WERI-Rb-1 (cell line): Measurements from ENCODE around the gene ATP2B2.

Experiments used
- DNase-seq: peaks from one replicate; pipeline ENCODE4 v3.0.0-alpha.2; 2020
- H3K27ac ChIP-seq: fragments of 250-450 bp; sonication (Bioruptor Pico); 2 replicates; pipeline ENCODE4 v1.5.1; 2020; ENCODE audit warnings: mild to moderate bottlenecking, moderate library complexity
- H3K27me3 ChIP-seq: fragments of 250-450 bp; sonication (Bioruptor Pico); 2 replicates; pipeline ENCODE4 v1.5.1; 2021; ENCODE audit warnings: mild to moderate bottlenecking, low read depth, moderate library complexity; ENCODE audit not compliant: insufficient read depth, severe bottlenecking
- H3K36me3 ChIP-seq: fragments of 250-450 bp; sonication (Bioruptor Pico); 2 replicates; pipeline ENCODE4 v1.5.1; 2020; ENCODE audit warnings: mild to moderate bottlenecking, moderate library complexity
- H3K4me3 ChIP-seq: 2 replicates; pipeline ENCODE4 v1.5.1; 2011; ENCODE audit warnings: low read depth, mild to moderate bottlenecking, control low read depth, low read length
- H3K9me3 ChIP-seq: fragments of 250-450 bp; sonication (Bioruptor Pico); 2 replicates; pipeline ENCODE4 v1.5.1; 2021; ENCODE audit warnings: mild to moderate bottlenecking, moderate library complexity; ENCODE audit not compliant: severe bottlenecking
- TF ChIP-seq, protein P1 (sequence below): IDR thresholded peaks from 2 replicates; pipeline ENCODE4 v1.5.1; 2011; ENCODE audit warnings: low read depth, mild to moderate bottlenecking, control low read depth, inconsistent platforms, low read length

Gene ATP2B2

DNA sequence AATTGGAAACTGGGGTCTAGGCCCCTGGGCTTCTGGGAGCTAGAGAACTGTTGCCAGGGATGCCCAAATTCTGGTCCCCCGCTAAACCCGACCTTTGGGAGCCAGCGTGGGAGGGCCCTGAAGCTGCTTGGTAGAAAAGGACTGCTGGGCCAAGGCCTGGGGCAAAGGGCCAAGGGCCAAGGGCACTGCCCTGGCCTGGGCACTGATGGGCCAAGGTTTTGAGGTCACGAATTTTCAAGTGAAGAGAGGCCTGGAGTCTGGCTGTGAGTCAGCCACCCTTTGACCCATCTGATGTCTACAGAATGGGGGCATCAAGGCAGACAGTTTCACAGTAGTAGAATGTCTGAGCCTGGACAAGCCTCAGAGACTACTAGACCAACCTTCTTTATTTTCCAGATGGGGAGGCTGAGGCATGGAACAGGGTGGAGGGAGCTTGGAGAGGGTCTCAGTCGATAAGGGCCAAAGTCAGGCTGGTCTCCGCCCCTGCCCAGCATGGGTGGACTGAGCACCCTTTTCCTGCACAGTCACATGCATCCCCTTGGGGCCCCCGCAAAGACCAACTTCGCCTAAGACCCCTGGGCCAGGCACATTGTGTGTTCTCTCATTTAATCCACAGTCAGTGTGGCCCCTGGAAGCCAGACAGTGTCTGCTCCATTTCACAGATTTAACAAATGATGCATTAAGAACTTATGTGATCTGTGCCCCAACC lies 66.3 kb downstream of the ATP2B2 start:
- Histone ChIP-seq H3K27me3 (no peaks in the 10 kb centered on the region), H3K4me3 (no peak overlapping the region), H3K9me3 (no peaks in the 10 kb centered on the region), H3K36me3 (no peaks in the 10 kb centered on the region), H3K27ac (0 out of 2 replicates have a peak overlapping the region, but pooled peaks have one; percentile 4)
- DNase-seq, result no peak
- TF ChIP-seq, protein P1, sequence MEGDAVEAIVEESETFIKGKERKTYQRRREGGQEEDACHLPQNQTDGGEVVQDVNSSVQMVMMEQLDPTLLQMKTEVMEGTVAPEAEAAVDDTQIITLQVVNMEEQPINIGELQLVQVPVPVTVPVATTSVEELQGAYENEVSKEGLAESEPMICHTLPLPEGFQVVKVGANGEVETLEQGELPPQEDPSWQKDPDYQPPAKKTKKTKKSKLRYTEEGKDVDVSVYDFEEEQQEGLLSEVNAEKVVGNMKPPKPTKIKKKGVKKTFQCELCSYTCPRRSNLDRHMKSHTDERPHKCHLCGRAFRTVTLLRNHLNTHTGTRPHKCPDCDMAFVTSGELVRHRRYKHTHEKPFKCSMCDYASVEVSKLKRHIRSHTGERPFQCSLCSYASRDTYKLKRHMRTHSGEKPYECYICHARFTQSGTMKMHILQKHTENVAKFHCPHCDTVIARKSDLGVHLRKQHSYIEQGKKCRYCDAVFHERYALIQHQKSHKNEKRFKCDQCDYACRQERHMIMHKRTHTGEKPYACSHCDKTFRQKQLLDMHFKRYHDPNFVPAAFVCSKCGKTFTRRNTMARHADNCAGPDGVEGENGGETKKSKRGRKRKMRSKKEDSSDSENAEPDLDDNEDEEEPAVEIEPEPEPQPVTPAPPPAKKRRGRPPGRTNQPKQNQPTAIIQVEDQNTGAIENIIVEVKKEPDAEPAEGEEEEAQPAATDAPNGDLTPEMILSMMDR, result no peak

DNA sequence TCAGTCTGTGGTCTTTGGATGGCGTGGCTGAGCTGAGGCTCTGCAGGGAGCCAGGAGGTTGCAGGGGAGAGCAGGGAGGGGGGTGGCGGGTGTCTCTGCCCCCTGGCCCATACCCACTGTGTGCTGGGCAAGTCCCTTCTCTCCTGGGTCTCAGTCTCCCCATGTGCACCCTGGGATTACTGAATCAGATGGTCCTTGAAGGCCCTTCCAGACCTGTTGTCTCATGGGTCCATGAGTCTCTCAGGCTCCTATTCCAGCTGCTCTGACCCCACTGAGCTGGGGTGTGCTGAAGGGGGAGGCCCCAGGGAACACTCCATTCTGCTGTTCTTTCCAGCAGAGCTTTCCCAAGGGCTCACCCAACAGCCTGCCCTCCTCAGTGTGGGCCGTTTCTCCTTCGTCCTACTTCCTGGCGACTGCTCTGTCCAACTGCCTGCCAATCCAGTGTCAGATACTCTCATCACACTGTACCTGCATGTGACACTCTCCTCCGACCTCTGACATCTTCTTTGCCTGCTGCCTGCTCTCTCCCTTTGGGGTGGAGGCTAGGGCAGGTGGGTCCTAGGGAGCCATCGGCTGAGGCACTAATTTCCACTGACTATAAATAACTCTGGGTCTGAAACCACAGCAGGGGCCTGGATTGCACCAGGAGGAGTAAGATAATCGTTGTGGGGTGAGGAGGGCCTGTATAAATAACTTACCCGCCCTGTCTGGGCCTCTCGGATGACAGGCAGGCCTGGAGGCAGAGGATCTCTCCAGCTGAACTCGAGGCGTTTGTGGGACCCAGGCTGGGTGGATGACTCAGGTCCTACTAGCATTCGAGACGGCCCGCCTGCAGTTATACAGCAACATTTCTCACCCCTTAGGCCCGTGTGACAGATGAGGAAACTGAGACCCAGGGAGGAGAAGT lies 67.1 kb downstream of the ATP2B2 start:
- peak overlapping the region; percentile 4; the same call in 1 of the 2 replicates for H3K27ac ChIP-seq
- H3K9me3 ChIP-seq, result no peaks in the 10 kb centered on the region
- H3K27me3 ChIP-seq, result no peaks in the 10 kb centered on the region
- no peaks in the 10 kb centered on the region for H3K36me3 ChIP-seq
- no peak overlapping the region for H3K4me3 ChIP-seq
- TF ChIP-seq, protein P1, result no peak
- peak; percentile 30 for DNase-seq

DNA sequence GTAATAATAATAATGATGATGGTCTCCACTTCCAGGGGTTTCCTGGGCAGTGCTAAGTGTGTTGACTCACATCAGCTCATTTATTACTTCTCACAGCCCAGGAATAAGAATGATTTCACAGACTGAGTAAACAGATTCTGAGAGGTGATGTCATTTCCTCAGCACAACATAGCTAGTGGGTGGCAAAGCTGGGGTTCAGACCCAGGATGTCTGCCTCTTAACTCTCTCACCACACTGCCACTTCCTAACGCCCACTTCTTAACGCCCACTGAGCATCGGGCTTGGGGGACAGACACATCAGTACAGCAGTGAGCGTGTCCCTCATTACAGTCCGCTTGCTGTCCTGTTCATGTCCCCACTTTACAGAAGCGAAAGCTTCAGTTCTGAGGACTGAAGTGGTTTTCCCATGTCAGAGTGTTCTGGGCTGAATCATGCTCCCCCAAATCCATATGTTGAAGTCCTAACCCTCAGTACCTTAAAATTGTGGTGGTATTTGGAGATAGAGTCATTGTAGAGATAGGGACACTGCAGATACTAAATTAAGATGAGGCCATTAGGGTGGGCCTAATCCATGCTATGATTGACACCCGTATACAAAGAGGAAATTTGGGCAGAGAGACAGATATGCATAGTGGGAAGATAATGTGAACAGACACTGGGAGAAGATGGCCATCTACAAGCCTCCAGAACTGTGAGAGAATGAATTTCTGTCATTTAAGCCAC lies 68.0 kb downstream of the ATP2B2 start:
- Histone ChIP-seq H3K9me3 (no peaks in the 10 kb centered on the region), H3K27ac (no peak overlapping the region), H3K4me3 (no peak overlapping the region), H3K36me3 (no peaks in the 10 kb centered on the region), H3K27me3 (no peaks in the 10 kb centered on the region)
- DNase-seq, result no peak
- TF ChIP-seq, protein P1, result no peak

DNA sequence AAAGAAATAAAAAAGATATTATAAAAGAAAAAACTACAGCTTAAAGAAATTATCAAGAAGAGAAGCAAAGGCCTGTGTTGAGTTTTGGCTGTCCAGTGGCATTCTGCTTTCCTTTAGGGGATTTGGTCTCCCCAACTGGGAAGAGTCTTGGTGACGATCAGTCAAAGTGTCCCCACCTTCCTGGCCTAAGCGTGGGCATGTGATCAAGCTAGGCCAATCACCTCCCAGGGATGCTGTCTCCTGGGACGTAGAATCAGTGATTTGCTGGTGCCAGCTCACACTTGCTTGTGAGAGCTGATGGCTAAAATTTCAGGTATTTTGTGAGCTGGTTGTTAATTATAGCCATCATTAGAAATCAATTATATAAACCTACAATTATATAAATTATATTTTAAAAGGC lies 69.5 kb downstream of the ATP2B2 start:
- no peak overlapping the region for H3K4me3 ChIP-seq
- H3K9me3 ChIP-seq, result no peaks in the 10 kb centered on the region
- DNase-seq, result no peak
- no peak overlapping the region for H3K27ac ChIP-seq
- TF ChIP-seq, protein P1, result no peak
- no peaks in the 10 kb centered on the region for H3K36me3 ChIP-seq
- no peaks in the 10 kb centered on the region for H3K27me3 ChIP-seq

DNA sequence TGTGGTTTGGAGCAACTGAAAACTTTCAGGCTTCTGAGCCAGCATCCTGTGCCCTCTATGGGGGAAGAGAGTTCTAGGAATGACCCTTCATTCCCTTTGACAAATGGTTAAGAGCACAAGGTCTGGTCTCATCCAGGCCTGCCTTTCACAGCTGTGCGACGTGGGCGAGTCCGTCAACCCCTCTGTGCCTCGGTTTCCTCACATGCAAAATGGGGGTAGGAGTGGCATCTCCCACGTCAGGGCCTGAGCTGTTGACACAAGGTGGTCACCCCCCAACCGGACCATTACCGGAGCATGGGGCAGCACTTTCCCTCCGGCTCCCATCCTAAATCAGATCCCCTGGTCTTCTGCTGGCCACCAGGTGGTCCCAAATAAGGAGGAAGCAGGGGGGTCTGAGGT lies 70.4 kb downstream of the ATP2B2 start:
- no peak for DNase-seq
- TF ChIP-seq, protein P1, result no peak
- Histone ChIP-seq H3K36me3 (no peaks in the 10 kb centered on the region), H3K27me3 (no peaks in the 10 kb centered on the region), H3K4me3 (no peak overlapping the region), H3K9me3 (no peaks in the 10 kb centered on the region), H3K27ac (no peak overlapping the region)
